PC-3 (cell line): ENCODE measurements around the gene PTGDS. TPM values are rescaled to one million over a fixed set of nuclear protein-coding genes. Genes with fewer than 3 reads are reported as not detected.

Experiments used
- ATAC-seq: fragments of 200-7000 bp; cut with Tn5 transposase; 2 replicates; pipeline ENCODE4 v1.9.1; 2020; ENCODE audit warnings: mild to moderate bottlenecking, moderate library complexity
- BruUV-seq: library from RNA; stranded (reverse); fragments of 400-500 nt; replicated peaks from 2 replicates; lab custom pipeline; 2021; lab: Mats Ljungman, UMichigan
- CTCF ChIA-PET: fragments of 300-600 bp; sonication (Branson Sonifier 250); formaldehyde crosslinking; loops from one replicate; lab custom pipeline; 2022; ENCODE audit warnings: antibody characterized with exemption; lab: Charles Lee
- POLR2A ChIA-PET: fragments of 300-600 bp; sonication (Branson Sonifier 250); formaldehyde crosslinking; loops from one replicate; lab custom pipeline; 2022; ENCODE audit warnings: antibody characterized with exemption; ENCODE audit not compliant: unreplicated experiment; lab: Charles Lee
- DNase-seq: peaks from one replicate; pipeline ENCODE4 v3.0.0-alpha.2; 2015
- H2AFZ ChIP-seq: fragments of 300-600 bp; sonication (generic); 2 replicates; pipeline ENCODE4 v1.6.0; 2016; ENCODE audit warnings: antibody characterized with exemption, low read length
- H3F3A ChIP-seq: fragments of 300-600 bp; sonication (generic); one replicate; pipeline ENCODE4 v1.6.0; 2017; ENCODE audit warnings: antibody characterized with exemption, low read length, control low read depth, mild to moderate bottlenecking; ENCODE audit not compliant: unreplicated experiment
- H3K27ac ChIP-seq: fragments of 300-600 bp; sonication (generic); 2 replicates; pipeline ENCODE4 v1.5.1; 2016; ENCODE audit warnings: mild to moderate bottlenecking, low read length
- H3K27me3 ChIP-seq: fragments of 300-600 bp; sonication (generic); 2 replicates; pipeline ENCODE4 v1.6.1; 2016; ENCODE audit warnings: low read length, mixed read lengths
- H3K36me3 ChIP-seq: fragments of 300-600 bp; sonication (generic); 2 replicates; pipeline ENCODE4 v1.6.1; 2016; ENCODE audit warnings: low read depth, mixed run types, low read length, mixed read lengths
- H3K4me1 ChIP-seq: fragments of 300-600 bp; sonication (generic); 2 replicates; pipeline ENCODE4 v1.5.1; 2016; ENCODE audit warnings: low read length; ENCODE audit not compliant: insufficient read depth
- H3K4me2 ChIP-seq: fragments of 300-600 bp; sonication (generic); 2 replicates; pipeline ENCODE4 v1.6.0; 2016; ENCODE audit warnings: low read length
- H3K4me3 ChIP-seq: fragments of 300-600 bp; sonication (generic); 2 replicates; pipeline ENCODE4 v1.5.1; 2016; ENCODE audit warnings: mild to moderate bottlenecking, low read length, mixed read lengths
- H3K79me2 ChIP-seq: fragments of 300-600 bp; sonication (generic); 2 replicates; pipeline ENCODE4 v1.6.1; 2017; ENCODE audit warnings: low read length, mixed read lengths
- H3K9ac ChIP-seq: fragments of 300-600 bp; sonication (generic); 2 replicates; pipeline ENCODE4 v1.6.0; 2016; ENCODE audit warnings: mild to moderate bottlenecking, low read length
- H3K9me2 ChIP-seq: fragments of 300-600 bp; sonication (generic); replicated peaks from 2 replicates; pipeline ENCODE4 v1.6.1; 2016; ENCODE audit warnings: mixed run types, low read length, mixed read lengths
- H3K9me3 ChIP-seq: fragments of 300-600 bp; sonication (generic); 2 replicates; pipeline ENCODE4 v1.6.1; 2016; ENCODE audit warnings: low read length, mixed read lengths
- H4K20me1 ChIP-seq: fragments of 300-600 bp; sonication (generic); 2 replicates; pipeline ENCODE4 v1.6.1; 2016; ENCODE audit warnings: low read length, mixed read lengths
- EZH2 ChIP-seq: fragments of 300-600 bp; sonication (generic); IDR thresholded peaks from one replicate; pipeline ENCODE4 v1.6.1; 2017; ENCODE audit warnings: antibody characterized with exemption, mild to moderate bottlenecking, low read length; ENCODE audit not compliant: unreplicated experiment
- EZH2phosphoT487 ChIP-seq: fragments of 300-600 bp; sonication (generic); IDR thresholded peaks from 2 replicates; pipeline ENCODE4 v1.6.1; 2018; ENCODE audit warnings: mild to moderate bottlenecking, antibody characterized with exemption, low read length, borderline replicate concordance
- intact Hi-C: fragments of 100-400 bp; cut with micrococcal nuclease; formaldehyde crosslinking; loops from 2 replicates; pipeline ENCODE4 v1.9.0; 2023
- total RNA-seq: library from RNA; depleted of rRNA; stranded (reverse); fragments of >200 nt; gene quantifications from 2 replicates; pipeline ENCODE4 v1.2.3, GENCODE V29; 2014
- TF ChIP-seq, protein P1 (sequence below): fragments of 300-600 bp; sonication (generic); conservative IDR thresholded peaks from 2 replicates; pipeline ENCODE4 v1.5.1; 2017; ENCODE audit warnings: antibody characterized with exemption, low read depth, mild to moderate bottlenecking, low read length

Gene PTGDS
- total RNA-seq, 1 experiment from 2014 or later, result not detected

DNA sequence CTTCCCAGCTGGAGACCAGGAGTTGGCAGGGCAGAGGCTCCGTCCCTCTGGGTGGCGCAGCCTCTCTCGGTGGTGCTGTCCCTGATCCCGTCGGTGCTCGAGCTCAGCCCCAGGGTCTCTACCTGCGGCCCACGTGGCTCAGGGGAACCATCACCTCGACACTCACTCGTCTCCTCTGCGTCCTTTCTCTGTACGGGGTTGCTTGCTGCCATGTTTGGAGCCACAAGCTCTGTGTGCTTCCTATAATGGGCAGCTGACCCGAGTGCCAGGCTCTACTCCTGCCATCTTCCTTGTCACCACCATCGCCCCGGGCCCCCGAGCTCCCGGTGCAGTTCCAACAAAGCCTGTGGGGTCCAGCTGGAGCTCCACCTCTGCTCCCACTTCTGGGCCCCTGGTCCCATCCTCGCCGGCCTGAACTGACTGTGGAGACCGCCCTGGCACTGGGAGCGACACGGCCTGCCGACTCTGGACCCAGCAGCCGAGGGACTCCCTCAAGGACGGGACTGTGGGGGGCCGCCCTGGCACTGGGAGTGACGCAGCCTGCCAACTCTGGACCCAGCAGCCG, 37.8 kb upstream of the PTGDS start:
- Histone ChIP-seq H3K4me3 (no peak overlapping the region), H3F3A (no peaks in the 10 kb centered on the region), H3K27ac (no peak overlapping the region), H3K4me1 (no peaks in the 10 kb centered on the region; the same call in 1 of the 2 replicates), H3K9ac (no peak overlapping the region), H4K20me1 (no peaks in the 10 kb centered on the region), H3K36me3 (no peaks in the 10 kb centered on the region; the same call in 1 of the 2 replicates), H3K9me2 (no peaks in the 10 kb centered on the region), H2AFZ (no peak overlapping the region), H3K27me3 (no peaks in the 10 kb centered on the region), H3K79me2 (peaks cover 26% of the 10 kb centered on the region), H3K9me3 (no peaks in the 10 kb centered on the region), H3K4me2 (no peak overlapping the region)
- intact Hi-C loops, result no loop called here
- CTCF ChIA-PET, result no interaction called here
- TF ChIP-seq, protein P1, sequence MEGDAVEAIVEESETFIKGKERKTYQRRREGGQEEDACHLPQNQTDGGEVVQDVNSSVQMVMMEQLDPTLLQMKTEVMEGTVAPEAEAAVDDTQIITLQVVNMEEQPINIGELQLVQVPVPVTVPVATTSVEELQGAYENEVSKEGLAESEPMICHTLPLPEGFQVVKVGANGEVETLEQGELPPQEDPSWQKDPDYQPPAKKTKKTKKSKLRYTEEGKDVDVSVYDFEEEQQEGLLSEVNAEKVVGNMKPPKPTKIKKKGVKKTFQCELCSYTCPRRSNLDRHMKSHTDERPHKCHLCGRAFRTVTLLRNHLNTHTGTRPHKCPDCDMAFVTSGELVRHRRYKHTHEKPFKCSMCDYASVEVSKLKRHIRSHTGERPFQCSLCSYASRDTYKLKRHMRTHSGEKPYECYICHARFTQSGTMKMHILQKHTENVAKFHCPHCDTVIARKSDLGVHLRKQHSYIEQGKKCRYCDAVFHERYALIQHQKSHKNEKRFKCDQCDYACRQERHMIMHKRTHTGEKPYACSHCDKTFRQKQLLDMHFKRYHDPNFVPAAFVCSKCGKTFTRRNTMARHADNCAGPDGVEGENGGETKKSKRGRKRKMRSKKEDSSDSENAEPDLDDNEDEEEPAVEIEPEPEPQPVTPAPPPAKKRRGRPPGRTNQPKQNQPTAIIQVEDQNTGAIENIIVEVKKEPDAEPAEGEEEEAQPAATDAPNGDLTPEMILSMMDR, result no peak
- no peak for TF ChIP-seq EZH2phosphoT487
- TF ChIP-seq EZH2, result no peak
- ATAC-seq (no peak), DNase-seq (no peak)
- POLR2A ChIA-PET, result no interaction called here
- BruUV-seq, result no TSS peak

- ChIA-PET CTCF (no interaction called here), POLR2A (no interaction called here)
These were observed 37.2 kb upstream of the PTGDS start for GRCh38 chr9:136939996-136940525.

More at GRCh38 chr9:136939996-136940525, 37.2 kb upstream of the PTGDS start:
- no peaks in the 10 kb centered on the region for H4K20me1 ChIP-seq
- no peak overlapping the region for H3K27ac ChIP-seq
- no peaks in the 10 kb centered on the region; the same call in 1 of the 2 replicates for H3K36me3 ChIP-seq
- no peaks in the 10 kb centered on the region for H3K9me3 ChIP-seq
- H2AFZ ChIP-seq, result no peak overlapping the region
- no peak overlapping the region for H3K4me3 ChIP-seq
- TF ChIP-seq EZH2phosphoT487, result no peak
- TF ChIP-seq, protein P1, result no peak
- TF ChIP-seq EZH2, result no peak
- H3K4me1 ChIP-seq, result no peaks in the 10 kb centered on the region; the same call in 1 of the 2 replicates
- H3K79me2 ChIP-seq, result peaks cover 26% of the 10 kb centered on the region
- no peak overlapping the region for H3K4me2 ChIP-seq
- DNase-seq, result no peak
- no peaks in the 10 kb centered on the region for H3K9me2 ChIP-seq
- no peak for ATAC-seq
- no TSS peak for BruUV-seq
- H3K9ac ChIP-seq, result no peak overlapping the region
- H3F3A ChIP-seq, result no peaks in the 10 kb centered on the region
- intact Hi-C loops, result no loop called here
- H3K27me3 ChIP-seq, result no peaks in the 10 kb centered on the region
